Liver (tissue), 3 donors: Measurements from ENCODE around the gene FARSB.

Experiments used
- FOXA1 ChIP-seq: IDR thresholded peaks from 2 replicates; pipeline ENCODE4 v1.6.1; 2016; ENCODE audit warnings: antibody characterized with exemption
- HNF4A ChIP-seq, 2 donors: conservative IDR thresholded peaks; 2 replicates each; pipeline ENCODE4 v1.6.1; 2016; ENCODE audit warnings: antibody characterized with exemption in 2 of 2, mild to moderate bottlenecking in 2 of 2
- RAD21 ChIP-seq, 2 donors: IDR thresholded peaks; 2 replicates each; pipeline ENCODE4 v1.6.1; 2016; ENCODE audit warnings: antibody characterized with exemption in 2 of 2, mild to moderate bottlenecking in 2 of 2
- TF ChIP-seq, protein P1 (sequence below): fragments of 150-350 bp; IDR thresholded peaks from 2 replicates; pipeline ENCODE4 v1.5.1; 2017; ENCODE audit warnings: improper control_type of control experiment, low read depth, low read length; ENCODE audit not compliant: missing input control
- TF ChIP-seq, protein P2 (sequence below): IDR thresholded peaks from 2 replicates; pipeline ENCODE4 v1.6.1; 2016; ENCODE audit warnings: antibody characterized with exemption
- TF ChIP-seq, protein P3 (sequence below): IDR thresholded peaks from 2 replicates; pipeline ENCODE4 v1.6.1; 2016; ENCODE audit warnings: antibody characterized with exemption, mild to moderate bottlenecking
- donor health status: healthy.
- donor health status: healthy.

DNA sequence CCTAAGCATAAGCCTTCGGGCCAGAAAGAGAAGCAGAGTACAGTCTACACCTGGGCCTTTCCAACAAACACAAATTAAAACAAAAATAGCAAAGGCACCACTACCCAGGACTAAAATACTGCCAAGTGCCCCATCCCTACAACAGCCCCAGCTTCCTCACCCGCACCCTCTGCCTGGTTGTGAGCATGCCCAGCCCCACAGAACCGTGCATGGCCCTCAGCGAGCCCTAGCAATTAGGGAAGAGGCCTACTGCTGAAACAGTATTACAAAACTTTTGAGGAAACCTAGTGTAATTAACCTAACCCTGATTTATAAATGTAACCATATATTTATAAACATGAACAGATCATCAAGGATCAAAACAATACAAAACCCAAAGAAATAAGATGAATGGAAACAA, 44.2 kb downstream of the FARSB start:
- no peak for TF ChIP-seq RAD21 (IDR thresholded peaks at IDR 0.05)
- TF ChIP-seq, protein P1, sequence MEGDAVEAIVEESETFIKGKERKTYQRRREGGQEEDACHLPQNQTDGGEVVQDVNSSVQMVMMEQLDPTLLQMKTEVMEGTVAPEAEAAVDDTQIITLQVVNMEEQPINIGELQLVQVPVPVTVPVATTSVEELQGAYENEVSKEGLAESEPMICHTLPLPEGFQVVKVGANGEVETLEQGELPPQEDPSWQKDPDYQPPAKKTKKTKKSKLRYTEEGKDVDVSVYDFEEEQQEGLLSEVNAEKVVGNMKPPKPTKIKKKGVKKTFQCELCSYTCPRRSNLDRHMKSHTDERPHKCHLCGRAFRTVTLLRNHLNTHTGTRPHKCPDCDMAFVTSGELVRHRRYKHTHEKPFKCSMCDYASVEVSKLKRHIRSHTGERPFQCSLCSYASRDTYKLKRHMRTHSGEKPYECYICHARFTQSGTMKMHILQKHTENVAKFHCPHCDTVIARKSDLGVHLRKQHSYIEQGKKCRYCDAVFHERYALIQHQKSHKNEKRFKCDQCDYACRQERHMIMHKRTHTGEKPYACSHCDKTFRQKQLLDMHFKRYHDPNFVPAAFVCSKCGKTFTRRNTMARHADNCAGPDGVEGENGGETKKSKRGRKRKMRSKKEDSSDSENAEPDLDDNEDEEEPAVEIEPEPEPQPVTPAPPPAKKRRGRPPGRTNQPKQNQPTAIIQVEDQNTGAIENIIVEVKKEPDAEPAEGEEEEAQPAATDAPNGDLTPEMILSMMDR = no peak
- no peak for TF ChIP-seq HNF4A (conservative IDR thresholded peaks at IDR 0.05)
- TF ChIP-seq, protein P2, sequence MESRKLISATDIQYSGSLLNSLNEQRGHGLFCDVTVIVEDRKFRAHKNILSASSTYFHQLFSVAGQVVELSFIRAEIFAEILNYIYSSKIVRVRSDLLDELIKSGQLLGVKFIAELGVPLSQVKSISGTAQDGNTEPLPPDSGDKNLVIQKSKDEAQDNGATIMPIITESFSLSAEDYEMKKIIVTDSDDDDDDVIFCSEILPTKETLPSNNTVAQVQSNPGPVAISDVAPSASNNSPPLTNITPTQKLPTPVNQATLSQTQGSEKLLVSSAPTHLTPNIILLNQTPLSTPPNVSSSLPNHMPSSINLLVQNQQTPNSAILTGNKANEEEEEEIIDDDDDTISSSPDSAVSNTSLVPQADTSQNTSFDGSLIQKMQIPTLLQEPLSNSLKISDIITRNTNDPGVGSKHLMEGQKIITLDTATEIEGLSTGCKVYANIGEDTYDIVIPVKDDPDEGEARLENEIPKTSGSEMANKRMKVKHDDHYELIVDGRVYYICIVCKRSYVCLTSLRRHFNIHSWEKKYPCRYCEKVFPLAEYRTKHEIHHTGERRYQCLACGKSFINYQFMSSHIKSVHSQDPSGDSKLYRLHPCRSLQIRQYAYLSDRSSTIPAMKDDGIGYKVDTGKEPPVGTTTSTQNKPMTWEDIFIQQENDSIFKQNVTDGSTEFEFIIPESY = no peak
- TF ChIP-seq FOXA1 = no peak
- TF ChIP-seq, protein P3, sequence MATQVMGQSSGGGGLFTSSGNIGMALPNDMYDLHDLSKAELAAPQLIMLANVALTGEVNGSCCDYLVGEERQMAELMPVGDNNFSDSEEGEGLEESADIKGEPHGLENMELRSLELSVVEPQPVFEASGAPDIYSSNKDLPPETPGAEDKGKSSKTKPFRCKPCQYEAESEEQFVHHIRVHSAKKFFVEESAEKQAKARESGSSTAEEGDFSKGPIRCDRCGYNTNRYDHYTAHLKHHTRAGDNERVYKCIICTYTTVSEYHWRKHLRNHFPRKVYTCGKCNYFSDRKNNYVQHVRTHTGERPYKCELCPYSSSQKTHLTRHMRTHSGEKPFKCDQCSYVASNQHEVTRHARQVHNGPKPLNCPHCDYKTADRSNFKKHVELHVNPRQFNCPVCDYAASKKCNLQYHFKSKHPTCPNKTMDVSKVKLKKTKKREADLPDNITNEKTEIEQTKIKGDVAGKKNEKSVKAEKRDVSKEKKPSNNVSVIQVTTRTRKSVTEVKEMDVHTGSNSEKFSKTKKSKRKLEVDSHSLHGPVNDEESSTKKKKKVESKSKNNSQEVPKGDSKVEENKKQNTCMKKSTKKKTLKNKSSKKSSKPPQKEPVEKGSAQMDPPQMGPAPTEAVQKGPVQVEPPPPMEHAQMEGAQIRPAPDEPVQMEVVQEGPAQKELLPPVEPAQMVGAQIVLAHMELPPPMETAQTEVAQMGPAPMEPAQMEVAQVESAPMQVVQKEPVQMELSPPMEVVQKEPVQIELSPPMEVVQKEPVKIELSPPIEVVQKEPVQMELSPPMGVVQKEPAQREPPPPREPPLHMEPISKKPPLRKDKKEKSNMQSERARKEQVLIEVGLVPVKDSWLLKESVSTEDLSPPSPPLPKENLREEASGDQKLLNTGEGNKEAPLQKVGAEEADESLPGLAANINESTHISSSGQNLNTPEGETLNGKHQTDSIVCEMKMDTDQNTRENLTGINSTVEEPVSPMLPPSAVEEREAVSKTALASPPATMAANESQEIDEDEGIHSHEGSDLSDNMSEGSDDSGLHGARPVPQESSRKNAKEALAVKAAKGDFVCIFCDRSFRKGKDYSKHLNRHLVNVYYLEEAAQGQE = no peak
